ENCODE data around the gene ISYNA1. TPM values are rescaled to one million over a fixed set of nuclear protein-coding genes. Genes with fewer than 3 reads are reported as not detected.

The ISYNA1 gene
- total RNA-seq, 1 donor from 2014 or later, result 153 TPM

DNA sequence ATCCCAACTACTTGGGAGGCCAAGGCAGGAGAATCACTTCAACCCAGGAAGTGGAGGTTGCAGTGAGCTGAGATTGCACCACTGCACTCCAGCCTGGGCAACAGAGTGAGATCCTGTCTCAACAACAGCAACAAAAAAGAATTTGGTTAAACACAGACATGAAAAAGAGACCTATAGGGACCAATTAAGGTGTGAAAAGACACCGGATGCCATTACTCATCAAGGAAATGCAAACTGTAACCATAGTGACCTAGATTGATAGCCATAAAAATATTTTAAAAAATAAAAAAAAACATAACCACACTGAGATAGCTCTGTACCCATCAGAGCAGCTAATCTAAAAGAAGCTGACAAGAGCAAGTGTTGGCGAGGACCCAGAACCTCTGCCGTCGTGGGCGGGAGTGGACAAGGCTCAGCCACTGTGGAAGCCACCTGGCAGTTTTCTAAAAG, 37.1 kb upstream of the ISYNA1 start:
- Histone ChIP-seq H3K9me3 (ENCODE audit: insufficient read depth, low read depth, low read length) (no peaks in the 10 kb centered on the region), H2AFZ (ENCODE audit: low read depth, low read length) (no peak overlapping the region), H4K20me1 (ENCODE audit: insufficient read depth, low read length) (peaks cover 96% of the 10 kb centered on the region)

GRCh38 chr19:18474366-18474887, 36.5 kb upstream of the ISYNA1 start:
- peaks cover 4% of the 10 kb centered on the region for H3K36me3 Mint-ChIP-seq (ENCODE audit: low read depth, unreplicated experiment)
- H3K79me2 ChIP-seq (ENCODE audit: insufficient read depth, low read length), result peaks cover 70% of the 10 kb centered on the region
- H3K27ac ChIP-seq (ENCODE audit: low read depth, low read length), result no peak overlapping the region
- no peaks in the 10 kb centered on the region for H3K9me3 ChIP-seq (ENCODE audit: insufficient read depth, low read depth, low read length)
- H3K27me3 ChIP-seq (ENCODE audit: insufficient read depth, low read length), result no peaks in the 10 kb centered on the region
- no peak for DNase-seq (ENCODE audit: low read depth)
- H4K20me1 ChIP-seq (ENCODE audit: insufficient read depth, low read length), result peaks cover 97% of the 10 kb centered on the region
- no peaks in the 10 kb centered on the region for H3K27me3 Mint-ChIP-seq (ENCODE audit: low read depth, unreplicated experiment)
- no peak overlapping the region for H3K4me2 ChIP-seq (ENCODE audit: low read length)
- peak overlapping the region; percentile 12 for H3K27ac Mint-ChIP-seq (ENCODE audit: unreplicated experiment)
- no peaks in the 10 kb centered on the region for H3K9me3 Mint-ChIP-seq (ENCODE audit: unreplicated experiment)
- H3K4me3 Mint-ChIP-seq (ENCODE audit: unreplicated experiment), result no peak overlapping the region
- H3K36me3 ChIP-seq (ENCODE audit: insufficient read depth, low read length), result peaks cover 3% of the 10 kb centered on the region
- FAIRE-seq, result no peak
- H3K4me1 Mint-ChIP-seq (ENCODE audit: low read depth, unreplicated experiment), result peaks cover 13% of the 10 kb centered on the region
- no peak overlapping the region for H3K9ac ChIP-seq (ENCODE audit: low read length)
- peaks cover 11% of the 10 kb centered on the region for H3K4me1 ChIP-seq (ENCODE audit: insufficient read depth, low read length)
- no peak overlapping the region for H3K4me3 ChIP-seq (ENCODE audit: insufficient read depth, low read depth, low read length)
- no peak for TF ChIP-seq EZH2 (IDR thresholded peaks at IDR 0.05; ENCODE audit: insufficient read depth, low read length)
- TF ChIP-seq, protein P1, sequence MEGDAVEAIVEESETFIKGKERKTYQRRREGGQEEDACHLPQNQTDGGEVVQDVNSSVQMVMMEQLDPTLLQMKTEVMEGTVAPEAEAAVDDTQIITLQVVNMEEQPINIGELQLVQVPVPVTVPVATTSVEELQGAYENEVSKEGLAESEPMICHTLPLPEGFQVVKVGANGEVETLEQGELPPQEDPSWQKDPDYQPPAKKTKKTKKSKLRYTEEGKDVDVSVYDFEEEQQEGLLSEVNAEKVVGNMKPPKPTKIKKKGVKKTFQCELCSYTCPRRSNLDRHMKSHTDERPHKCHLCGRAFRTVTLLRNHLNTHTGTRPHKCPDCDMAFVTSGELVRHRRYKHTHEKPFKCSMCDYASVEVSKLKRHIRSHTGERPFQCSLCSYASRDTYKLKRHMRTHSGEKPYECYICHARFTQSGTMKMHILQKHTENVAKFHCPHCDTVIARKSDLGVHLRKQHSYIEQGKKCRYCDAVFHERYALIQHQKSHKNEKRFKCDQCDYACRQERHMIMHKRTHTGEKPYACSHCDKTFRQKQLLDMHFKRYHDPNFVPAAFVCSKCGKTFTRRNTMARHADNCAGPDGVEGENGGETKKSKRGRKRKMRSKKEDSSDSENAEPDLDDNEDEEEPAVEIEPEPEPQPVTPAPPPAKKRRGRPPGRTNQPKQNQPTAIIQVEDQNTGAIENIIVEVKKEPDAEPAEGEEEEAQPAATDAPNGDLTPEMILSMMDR (IDR thresholded peaks at IDR 0.05; ENCODE audit: insufficient read depth, low read depth, low read length), result no peak
- H2AFZ ChIP-seq (ENCODE audit: low read depth, low read length), result no peak overlapping the region

More for the DNA sequence above, 37.1 kb upstream of the ISYNA1 start:
- peaks cover 3% of the 10 kb centered on the region for H3K36me3 ChIP-seq (ENCODE audit: insufficient read depth, low read length)
- H3K27ac Mint-ChIP-seq (ENCODE audit: unreplicated experiment), result no peak overlapping the region
- no peak overlapping the region for H3K4me3 ChIP-seq (ENCODE audit: insufficient read depth, low read depth, low read length)
- FAIRE-seq (no peak), DNase-seq (ENCODE audit: low read depth) (no peak)
- H3K27me3 Mint-ChIP-seq (ENCODE audit: low read depth, unreplicated experiment), result no peaks in the 10 kb centered on the region
- H3K4me2 ChIP-seq (ENCODE audit: low read length), result no peak overlapping the region
- H3K9me3 Mint-ChIP-seq (ENCODE audit: unreplicated experiment), result no peaks in the 10 kb centered on the region
- no peak overlapping the region for H3K27ac ChIP-seq (ENCODE audit: low read depth, low read length)
- H3K9ac ChIP-seq (ENCODE audit: low read length), result no peak overlapping the region
- peaks cover 19% of the 10 kb centered on the region for H3K4me1 Mint-ChIP-seq (ENCODE audit: low read depth, unreplicated experiment)
- TF ChIP-seq EZH2 (IDR thresholded peaks at IDR 0.05; ENCODE audit: insufficient read depth, low read length), result no peak
- TF ChIP-seq, protein P1 (IDR thresholded peaks at IDR 0.05; ENCODE audit: insufficient read depth, low read depth, low read length), result no peak
- peaks cover 4% of the 10 kb centered on the region for H3K36me3 Mint-ChIP-seq (ENCODE audit: low read depth, unreplicated experiment)
- H3K79me2 ChIP-seq (ENCODE audit: insufficient read depth, low read length), result peaks cover 74% of the 10 kb centered on the region
- no peaks in the 10 kb centered on the region for H3K27me3 ChIP-seq (ENCODE audit: insufficient read depth, low read length)
- no peak overlapping the region for H3K4me3 Mint-ChIP-seq (ENCODE audit: unreplicated experiment)
- H3K4me1 ChIP-seq (ENCODE audit: insufficient read depth, low read length), result peaks cover 16% of the 10 kb centered on the region

- no peaks in the 10 kb centered on the region for H3K27me3 ChIP-seq (ENCODE audit: insufficient read depth, low read length)
- no peak overlapping the region for H3K27ac ChIP-seq (ENCODE audit: low read depth, low read length)
- H2AFZ ChIP-seq (ENCODE audit: low read depth, low read length), result no peak overlapping the region
- no peaks in the 10 kb centered on the region for H3K27me3 Mint-ChIP-seq (ENCODE audit: low read depth, unreplicated experiment)
- peaks cover 2% of the 10 kb centered on the region for H3K36me3 Mint-ChIP-seq (ENCODE audit: low read depth, unreplicated experiment)
- H3K9ac ChIP-seq (ENCODE audit: low read length), result no peak overlapping the region
- H3K9me3 Mint-ChIP-seq (ENCODE audit: unreplicated experiment), result no peaks in the 10 kb centered on the region
- no peaks in the 10 kb centered on the region for H3K9me3 ChIP-seq (ENCODE audit: insufficient read depth, low read depth, low read length)
- H3K36me3 ChIP-seq (ENCODE audit: insufficient read depth, low read length), result peaks cover 3% of the 10 kb centered on the region
- no peak for DNase-seq (ENCODE audit: low read depth)
- peaks cover 97% of the 10 kb centered on the region for H4K20me1 ChIP-seq (ENCODE audit: insufficient read depth, low read length)
- peaks cover 62% of the 10 kb centered on the region for H3K79me2 ChIP-seq (ENCODE audit: insufficient read depth, low read length)
- TF ChIP-seq, protein P1 (IDR thresholded peaks at IDR 0.05; ENCODE audit: insufficient read depth, low read depth, low read length), result no peak
- TF ChIP-seq EZH2 (IDR thresholded peaks at IDR 0.05; ENCODE audit: insufficient read depth, low read length), result no peak
- H3K4me1 ChIP-seq (ENCODE audit: insufficient read depth, low read length), result peaks cover 3% of the 10 kb centered on the region
- no peak overlapping the region for H3K4me3 Mint-ChIP-seq (ENCODE audit: unreplicated experiment)
- peaks cover 7% of the 10 kb centered on the region for H3K4me1 Mint-ChIP-seq (ENCODE audit: low read depth, unreplicated experiment)
- no peak for FAIRE-seq
- no peak overlapping the region for H3K27ac Mint-ChIP-seq (ENCODE audit: unreplicated experiment)
- H3K4me3 ChIP-seq (ENCODE audit: insufficient read depth, low read depth, low read length), result no peak overlapping the region
- no peak overlapping the region for H3K4me2 ChIP-seq (ENCODE audit: low read length)
Measured at GRCh38 chr19:18473706-18474087, 35.8 kb upstream of the ISYNA1 start.

Data from astrocyte (in vitro differentiated cells and primary cell).